Esophagus muscularis mucosa (tissue), 4 donors: ENCODE measurements around the gene SLC6A19.

Source experiments
- CTCF ChIP-seq, 3 experiments: fragments of 200-600 bp in 2 of 3; fragments of 450-650 bp in 1 of 3; sonication (generic) in 2 of 3; IDR thresholded peaks; one replicate each; pipeline ENCODE4 v1.5.1; 2017 to 2019; ENCODE audit warnings: antibody characterized with exemption in 3 of 3, mild to moderate bottlenecking in 2 of 3, moderate library complexity in 1 of 3
- EP300 ChIP-seq: sonication (generic); formaldehyde crosslinking; IDR thresholded peaks from one replicate; pipeline ENCODE4 v1.6.1; 2017; ENCODE audit warnings: antibody characterized with exemption
- POLR2A ChIP-seq: fragments of 450-650 bp; IDR thresholded peaks from one replicate; pipeline ENCODE4 v1.6.1; 2017; ENCODE audit warnings: antibody characterized with exemption, moderate library complexity, mild to moderate bottlenecking, low read depth

GRCh38 chr5:1206521-1207412, 5.4 kb downstream of the SLC6A19 start:
- TF ChIP-seq CTCF (IDR thresholded peaks at IDR 0.05) (no peak), POLR2A (no peak), EP300 (no peak)
